WI38 (cell line): ENCODE measurements around the gene PLPP6.

ENCODE experiments used
- H3K4me3 ChIP-seq: 2 replicates; pipeline ENCODE4 v1.5.1; 2011; ENCODE audit warnings: low read depth, mild to moderate bottlenecking, control low read depth, low read length
- CTCF ChIP-seq: IDR thresholded peaks from 2 replicates; pipeline ENCODE4 v1.5.1; 2012; ENCODE audit warnings: low read depth, mild to moderate bottlenecking, control low read depth, low read length

PLPP6 gene

GRCh38 chr9:4662989-4663792 lies 1.1 kb downstream of the PLPP6 start:
- H3K4me3 ChIP-seq, result peak overlapping the region; percentile 73
- no peak for TF ChIP-seq CTCF

- peak overlapping the region; percentile 13 for H3K4me3 ChIP-seq
- TF ChIP-seq CTCF, result no peak
These were observed 1.9 kb downstream of the PLPP6 start for GRCh38 chr9:4663956-4664355.

GRCh38 chr9:4665357-4665756 lies 3.3 kb downstream of the PLPP6 start:
- no peak for TF ChIP-seq CTCF
- H3K4me3 ChIP-seq, result no peak overlapping the region

DNA sequence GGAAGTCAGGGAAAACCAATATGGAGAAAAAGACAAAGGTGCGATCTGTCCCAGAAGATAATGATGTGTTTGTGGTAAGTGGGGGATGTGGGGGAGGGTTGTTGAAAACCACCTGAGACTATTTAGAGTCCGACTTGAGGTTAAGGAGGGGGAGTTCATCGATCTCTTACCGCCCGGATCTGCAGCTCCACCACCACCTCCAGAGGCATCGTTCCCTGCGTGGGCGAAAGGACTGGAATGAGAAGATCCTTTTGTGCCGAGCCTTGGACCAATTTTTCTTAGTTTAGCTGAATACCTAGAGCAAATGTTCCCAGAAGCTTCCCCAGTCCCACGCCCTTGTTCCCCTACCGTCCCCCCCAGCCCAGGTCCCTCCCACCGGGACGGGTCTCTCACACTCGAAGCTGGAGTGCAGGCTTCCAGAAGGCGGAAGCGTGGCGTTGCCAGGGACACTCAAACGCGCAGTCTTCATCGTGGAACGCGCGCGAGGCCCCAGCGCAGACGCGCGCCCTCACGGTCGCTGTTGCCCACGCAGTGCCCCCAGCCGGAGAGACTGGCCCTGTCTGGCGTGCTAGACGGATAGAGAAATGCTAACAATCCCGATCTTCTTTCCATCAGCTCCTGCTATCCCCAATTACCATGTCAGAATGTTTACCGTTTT lies 4.1 kb downstream of the PLPP6 start, which contains the start of gene SPATA6L:
Gene SPATA6L, minus strand, starts transcription at position 439 of the 658 bp plus-strand sequence. Its CDS starts 230 bp downstream, at position 209.
- peak within 1 kb of the TSS; percentile 53 for H3K4me3 ChIP-seq
- no peak for TF ChIP-seq CTCF

DNA sequence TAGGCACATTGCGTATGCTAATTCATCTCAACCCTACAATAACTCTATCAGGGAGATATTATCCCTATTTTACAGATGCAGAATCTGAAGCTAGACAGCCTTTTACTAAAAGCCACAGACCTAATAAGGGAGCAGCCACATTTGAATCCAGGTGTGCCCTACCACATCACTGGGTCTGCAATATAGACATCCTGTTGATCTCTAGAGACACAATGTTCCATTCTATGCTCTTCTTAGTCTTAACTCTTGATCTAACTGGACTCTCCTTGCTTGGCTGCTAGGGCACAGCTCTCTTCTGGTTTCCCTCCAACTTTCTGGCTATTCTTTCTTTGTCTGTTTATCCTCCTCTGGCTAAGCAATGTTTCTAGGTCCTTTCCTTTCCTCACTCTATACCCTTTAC lies 5.6 kb downstream of the PLPP6 start:
- TF ChIP-seq CTCF, result no peak

DNA sequence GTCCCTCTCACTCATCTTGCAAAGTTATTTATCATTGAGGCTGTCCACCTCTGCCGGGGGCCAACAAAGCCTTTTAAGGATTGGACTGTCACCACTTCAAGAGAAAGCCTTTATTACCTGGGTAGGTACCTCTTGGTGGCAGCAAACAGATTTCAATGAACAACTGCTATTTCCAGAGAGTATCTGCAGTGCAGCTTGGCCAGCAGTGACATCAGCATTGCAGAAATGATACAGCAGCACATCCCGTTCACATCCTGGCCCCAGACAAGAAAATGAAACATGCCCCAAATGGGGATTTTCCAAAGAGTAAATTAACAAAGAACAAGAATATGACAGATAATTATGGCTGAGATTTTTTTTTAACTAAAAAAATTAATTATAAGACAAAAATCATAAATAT lies 6.5 kb downstream of the PLPP6 start:
- no peak for TF ChIP-seq CTCF
- H3K4me3 ChIP-seq, result no peak overlapping the region

More for the DNA sequence above, 5.6 kb downstream of the PLPP6 start:
- H3K4me3 ChIP-seq, result no peak overlapping the region

DNA sequence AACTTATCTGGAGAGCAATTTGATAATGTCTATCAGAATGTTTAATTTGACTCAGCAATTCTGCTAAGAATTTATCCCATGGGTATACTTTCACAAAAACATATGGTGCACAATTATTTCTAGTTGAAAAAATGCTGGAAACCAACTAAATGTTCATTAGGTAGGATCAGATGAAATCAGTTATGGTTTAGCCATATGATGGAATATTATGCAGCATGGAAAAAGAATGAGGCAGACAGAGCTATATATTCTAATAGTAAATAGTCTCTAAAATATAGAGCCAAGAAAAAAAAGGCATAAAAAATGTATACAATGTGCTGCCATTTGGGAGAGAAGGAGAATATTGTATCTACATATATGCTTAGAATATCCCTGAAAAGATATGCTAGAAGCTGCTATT lies 7.8 kb downstream of the PLPP6 start:
- H3K4me3 ChIP-seq, result no peak overlapping the region
- TF ChIP-seq CTCF, result no peak
